Fibroblast of mammary gland (primary cell): Measurements from ENCODE around the gene KCNK18.
A peak's percentile ranks its signal among the peaks of the same experiment; 100 is the strongest.

Experiments used
- DNase-seq: peaks from one replicate; pipeline ENCODE4 v3.0.0-alpha.2; 2010; ENCODE audit warnings: low read depth
- H3K4me3 ChIP-seq: 2 replicates; pipeline ENCODE4 v1.5.1; 2011; ENCODE audit warnings: low read depth, mild to moderate bottlenecking, low read length, moderate library complexity; ENCODE audit not compliant: control insufficient read depth
- CTCF ChIP-seq: conservative IDR thresholded peaks from 2 replicates; pipeline ENCODE4 v1.5.1; 2011; ENCODE audit warnings: low read depth, low read length, inconsistent platforms; ENCODE audit not compliant: control insufficient read depth, insufficient read depth

Gene KCNK18

GRCh38 chr10:117204316-117204715 is 7.0 kb downstream of the KCNK18 start:
- H3K4me3 ChIP-seq, result no peak overlapping the region
- TF ChIP-seq CTCF, result no peak
- DNase-seq, result no peak

DNA sequence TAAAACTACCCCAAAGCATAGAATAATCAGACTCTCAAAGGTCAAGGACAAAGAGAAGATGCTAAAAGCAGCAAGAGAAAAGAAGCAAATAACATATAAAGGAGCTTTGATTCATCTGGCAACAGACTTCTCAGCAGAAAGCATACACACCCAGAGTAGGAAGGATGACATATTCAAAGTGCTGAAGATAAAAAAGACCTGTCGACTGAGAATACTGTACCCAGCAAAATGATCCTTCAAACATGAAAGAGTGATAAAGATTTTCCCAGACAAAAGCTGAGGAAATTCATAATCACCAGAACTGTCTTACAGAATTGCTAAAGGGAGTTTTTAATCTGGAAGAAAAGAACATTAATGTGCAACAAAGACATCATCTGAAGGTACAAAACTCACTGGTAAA is 14.9 kb downstream of the KCNK18 start:
- DNase-seq, result no peak
- TF ChIP-seq CTCF, result no peak
- no peak overlapping the region for H3K4me3 ChIP-seq

DNA sequence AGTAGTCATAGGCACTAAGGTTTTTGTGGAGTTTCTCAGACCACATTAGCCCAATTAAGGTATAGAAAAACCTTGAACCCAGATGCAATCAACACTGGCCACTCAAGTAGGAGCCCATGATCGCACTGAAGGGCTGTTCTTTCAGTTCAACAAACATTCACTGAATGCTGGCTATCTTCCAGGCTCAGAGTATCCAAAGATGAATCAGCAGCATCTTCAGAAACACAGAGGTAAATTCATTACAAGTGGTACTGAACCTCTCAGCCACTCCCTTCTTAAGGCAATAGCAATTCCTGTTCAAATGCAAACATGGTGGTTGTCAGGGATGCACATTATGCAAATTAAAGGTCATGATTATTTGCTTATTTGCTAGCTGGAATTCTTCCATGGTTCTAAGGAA is 17.1 kb downstream of the KCNK18 start:
- TF ChIP-seq CTCF, result no peak
- peak; percentile 33 for DNase-seq
- no peak overlapping the region for H3K4me3 ChIP-seq

DNA sequence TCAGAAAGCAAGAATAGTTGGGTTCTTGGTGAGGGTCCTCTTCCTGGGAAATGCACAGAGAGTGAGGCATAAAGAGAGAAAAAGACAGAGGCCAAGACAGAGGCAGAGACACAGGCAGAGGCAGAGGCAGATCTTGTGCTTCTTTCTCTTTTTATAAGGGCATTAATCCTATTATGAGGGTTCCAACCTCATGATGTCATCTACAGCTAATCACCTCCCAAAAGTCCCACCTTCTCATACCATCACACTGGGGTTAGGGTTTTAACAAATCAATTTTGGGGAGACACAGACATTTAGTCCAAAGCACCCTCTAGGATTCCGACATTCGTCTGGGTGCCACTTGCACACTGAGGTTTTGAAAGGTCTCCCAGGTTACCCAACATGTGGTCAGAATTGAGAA is 17.8 kb downstream of the KCNK18 start:
- H3K4me3 ChIP-seq, result no peak overlapping the region
- TF ChIP-seq CTCF, result no peak
- DNase-seq, result no peak

DNA sequence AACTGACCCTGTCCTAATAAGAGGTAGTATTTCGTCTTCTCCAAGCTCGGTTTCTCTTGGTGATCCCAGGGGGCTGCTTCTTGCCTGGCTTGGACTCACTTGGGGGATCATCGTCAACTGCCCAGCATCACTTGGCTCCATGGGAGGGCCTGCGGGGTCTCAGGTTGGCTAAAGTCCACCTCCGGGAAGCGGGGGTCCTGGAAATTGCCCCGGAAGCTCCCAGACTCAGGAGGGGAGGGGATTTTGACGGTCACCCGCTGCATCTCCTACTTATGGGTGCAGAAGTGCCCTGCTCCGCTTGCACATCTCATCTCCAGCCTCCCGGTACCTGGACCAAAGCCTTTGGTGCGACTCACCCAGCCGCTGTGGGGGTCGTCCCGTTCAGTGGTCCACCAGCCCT is 18.7 kb downstream of the KCNK18 start:
- DNase-seq, result no peak
- H3K4me3 ChIP-seq, result no peak overlapping the region
- no peak for TF ChIP-seq CTCF

DNA sequence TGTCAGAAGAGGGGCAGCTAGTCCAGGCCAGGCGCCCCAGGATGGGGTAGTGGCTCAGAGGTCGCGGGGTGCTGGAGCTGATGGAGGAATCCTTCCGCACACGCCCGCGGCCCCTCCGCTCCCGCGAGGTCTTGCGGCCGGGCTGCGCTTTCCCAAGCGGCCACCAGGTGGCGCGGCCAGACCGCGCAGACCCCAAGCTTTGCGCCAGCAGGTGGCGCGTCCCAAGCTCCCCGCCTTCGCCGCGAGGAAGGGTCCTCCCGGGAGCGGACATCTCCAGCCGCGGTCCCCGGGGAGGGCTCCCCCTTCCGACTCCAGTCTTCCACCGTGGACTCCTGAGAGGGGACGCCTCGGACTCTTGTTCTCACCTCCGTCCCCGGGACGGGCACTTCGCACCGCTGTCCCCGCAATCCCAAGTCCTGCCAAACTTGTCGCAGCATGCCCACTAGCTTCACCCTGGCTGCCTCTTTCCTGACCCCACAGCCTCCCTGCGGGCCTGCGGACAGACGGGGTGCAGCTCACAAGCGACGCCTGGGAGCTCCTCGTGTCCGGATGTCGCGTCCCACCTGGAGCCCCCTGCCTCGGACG is 19.4 kb downstream of the KCNK18 start:
- peak; percentile 82 for TF ChIP-seq CTCF
- DNase-seq, result peak; percentile 52
- H3K4me3 ChIP-seq, result peak overlapping the region; percentile 48

- no peak for TF ChIP-seq CTCF
- no peak for DNase-seq
- H3K4me3 ChIP-seq, result peak overlapping the region; percentile 48
Observed at GRCh38 chr10:117217196-117217761, 20.0 kb downstream of the KCNK18 start.
